GM18498 (cell line): ENCODE results near the gene CACNB1.
A peak's percentile ranks its signal among the peaks of the same experiment; 100 is the strongest.
"Not testable (repeated sequence)": the region's sequence is repeated elsewhere in the genome, so short reads cannot be mapped to it uniquely, and the experiment has no call there.

Experiments
- ATAC-seq: cut with Tn5 transposase; IDR thresholded peaks from one replicate; pipeline ENCODE4 v1.9.1; 2021; ENCODE audit warnings: mild to moderate bottlenecking, moderate library complexity; ENCODE audit not compliant: unreplicated experiment

CACNB1 gene

DNA sequence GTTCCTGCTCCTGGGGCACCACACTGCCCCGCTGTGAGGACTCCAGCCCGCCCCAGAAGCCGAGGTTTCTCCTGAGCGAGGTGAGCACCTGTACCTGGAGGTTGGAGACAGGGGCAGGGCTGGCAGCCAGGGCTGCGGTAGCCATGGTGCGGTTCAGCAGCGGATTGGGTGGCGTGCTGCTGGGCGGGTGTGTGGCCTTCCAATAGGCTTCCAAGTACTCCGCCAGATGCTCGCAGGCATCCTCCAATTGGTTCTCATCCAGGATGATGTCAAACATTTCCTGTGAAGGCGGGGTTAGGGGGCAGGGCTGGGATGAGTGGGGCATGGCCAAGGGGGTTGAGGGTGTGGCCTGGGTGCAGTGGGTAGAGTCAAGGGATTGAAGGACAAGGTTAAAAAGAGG is 20.2 kb downstream of the CACNB1 start:
- ATAC-seq: no peak

DNA sequence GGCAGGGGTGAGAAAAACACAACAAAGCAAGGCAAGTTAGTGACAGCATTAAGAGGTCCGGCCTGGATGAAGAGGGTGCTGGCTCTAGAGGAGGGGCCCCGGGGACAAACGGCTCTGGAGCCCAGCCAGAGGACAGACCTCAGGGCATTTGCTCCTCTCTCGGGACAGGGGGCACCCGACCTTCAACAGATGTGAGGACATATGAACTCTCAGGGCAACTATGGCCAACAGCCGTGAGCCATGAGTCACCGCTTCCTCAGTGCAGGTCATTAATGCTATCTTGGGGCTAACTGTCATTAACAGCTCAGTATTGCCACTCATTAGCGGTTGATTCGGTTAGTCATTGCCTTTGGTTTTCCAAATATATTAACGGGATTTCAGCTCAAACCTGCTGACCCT is 21.8 kb downstream of the CACNB1 start:
- ATAC-seq: no peak

DNA sequence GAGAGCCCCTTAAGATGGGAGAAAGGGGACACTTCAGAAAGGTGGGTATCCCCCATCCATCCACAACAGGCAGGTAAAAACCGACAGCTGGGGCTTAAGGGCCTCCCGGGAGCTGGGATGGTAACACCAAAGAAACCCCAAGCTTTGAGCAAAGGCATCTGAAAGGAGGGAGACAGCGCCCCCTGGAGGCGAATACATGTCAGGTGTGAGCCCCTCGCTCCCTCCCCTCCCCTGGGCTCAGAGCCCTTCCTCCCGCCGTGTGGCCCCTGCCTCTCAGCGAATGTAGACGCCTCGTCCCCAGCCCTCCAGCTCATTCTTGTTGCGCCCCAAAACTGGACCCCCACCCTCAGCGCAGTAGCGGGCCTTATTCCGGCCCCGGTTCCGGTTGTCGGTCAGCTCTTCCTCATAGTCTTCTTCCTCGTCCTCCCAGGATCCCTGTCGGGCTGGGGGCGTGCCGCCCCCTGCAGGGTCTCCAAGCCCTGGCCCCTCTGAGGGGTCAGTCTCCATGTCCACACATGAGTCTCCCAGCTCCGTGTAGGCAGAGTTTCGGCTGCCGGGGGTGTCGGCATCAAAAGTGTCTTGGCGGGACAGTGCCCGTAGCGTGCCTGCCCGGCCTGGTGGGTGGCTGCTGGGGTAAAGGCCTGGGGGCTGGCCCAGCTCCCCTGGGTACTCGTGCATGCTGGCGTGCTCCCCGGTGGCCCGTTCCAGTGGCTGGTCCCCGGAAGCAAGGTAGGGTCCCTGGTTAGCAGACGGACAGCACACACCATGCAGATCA is 22.4 kb downstream of the CACNB1 start:
- ATAC-seq: no peak

DNA sequence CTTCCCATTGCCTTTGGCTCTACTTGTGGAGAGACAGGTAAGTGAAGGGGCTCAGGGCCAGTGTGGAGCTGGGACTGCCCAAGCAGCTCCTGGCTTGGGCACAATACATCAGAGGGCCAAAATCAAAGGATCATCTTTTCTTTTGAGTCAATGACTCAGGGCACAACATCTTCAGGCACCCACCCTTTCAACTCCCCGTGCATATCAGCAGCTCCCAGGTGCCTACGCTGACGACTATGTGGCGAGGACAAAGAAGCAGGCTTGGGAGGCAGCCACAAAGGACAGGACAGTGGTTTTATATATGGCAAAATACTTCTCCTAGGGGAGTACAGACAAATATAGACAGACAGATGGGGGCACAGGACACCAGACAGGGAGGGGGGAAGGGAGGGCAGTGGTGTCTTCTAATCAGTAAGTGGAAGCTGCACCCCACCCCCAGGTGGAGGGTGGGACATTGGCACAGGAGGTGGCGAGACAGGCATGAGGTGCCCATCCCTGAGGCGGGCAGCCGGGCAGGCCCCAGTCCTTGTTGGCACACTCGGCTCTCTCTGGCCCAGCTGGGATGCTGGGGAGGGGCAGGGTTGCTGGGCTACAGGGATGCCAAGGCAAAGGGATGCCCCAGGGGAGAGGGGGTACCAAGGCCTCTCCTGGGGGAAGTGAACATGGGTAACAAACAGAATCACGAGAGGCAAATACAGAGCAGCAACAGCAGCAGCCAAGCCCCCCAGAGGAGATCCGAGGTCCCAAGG is 23.8 kb downstream of the CACNB1 start:
- ATAC-seq: no peak

DNA sequence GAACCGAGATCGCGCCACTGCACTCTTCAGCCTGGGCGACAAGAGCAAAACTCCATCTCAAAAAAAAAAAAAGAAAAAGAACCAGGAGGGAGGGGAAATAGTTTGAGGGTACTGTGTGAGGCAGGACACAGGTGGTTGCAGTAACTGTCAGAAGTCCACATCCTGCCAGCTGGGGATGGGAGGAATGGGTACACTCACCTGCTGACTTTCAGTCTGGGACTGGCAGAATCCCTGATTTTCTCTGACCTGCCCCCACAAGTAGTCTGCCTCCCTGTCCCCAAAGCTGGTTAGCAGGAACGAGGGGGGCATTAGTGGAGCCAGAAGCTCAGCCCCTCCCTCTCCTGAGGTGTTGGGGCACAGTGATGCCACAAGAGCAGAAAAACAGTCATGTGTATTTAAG is 24.4 kb downstream of the CACNB1 start:
- no peak for ATAC-seq

DNA sequence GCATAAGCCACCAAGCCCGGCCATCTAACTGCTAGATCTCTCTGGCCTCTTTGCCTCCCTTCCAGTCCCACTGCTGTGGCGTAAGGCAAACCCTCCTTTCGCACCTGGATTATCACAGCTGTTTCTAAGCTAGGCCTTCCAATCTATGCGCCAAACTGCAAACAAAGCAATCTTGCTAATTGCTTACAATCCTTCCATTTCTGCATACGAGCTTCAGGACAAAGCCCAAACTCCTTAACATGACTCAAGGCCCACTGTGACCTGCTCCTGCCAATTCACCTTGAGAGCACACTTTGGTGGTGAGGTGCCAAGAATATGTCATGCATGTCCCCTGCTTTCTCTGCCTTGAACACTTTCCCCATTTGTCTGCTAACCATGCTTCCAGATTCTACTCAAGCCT is 25.5 kb downstream of the CACNB1 start:
- ATAC-seq: no peak

DNA sequence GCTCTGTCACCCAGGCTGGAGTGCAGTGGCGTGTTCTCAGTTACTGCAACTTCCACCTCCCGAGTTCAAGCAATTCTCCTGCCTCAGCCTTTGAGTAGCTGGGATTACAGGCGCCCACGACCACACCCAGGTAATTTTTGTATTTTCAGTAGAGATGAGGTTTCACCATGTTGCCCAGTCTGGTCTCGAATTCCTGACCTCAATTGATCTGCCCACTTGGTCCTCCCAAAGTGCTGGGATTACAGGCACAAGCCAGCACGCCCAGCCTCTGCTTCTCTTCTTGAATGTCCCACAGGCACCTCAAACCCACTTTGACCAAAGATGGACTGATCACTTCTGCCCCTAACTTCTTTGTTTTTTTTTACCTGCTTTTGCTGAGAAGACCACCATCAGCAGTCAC is 26.9 kb downstream of the CACNB1 start:
- ATAC-seq: no peak

DNA sequence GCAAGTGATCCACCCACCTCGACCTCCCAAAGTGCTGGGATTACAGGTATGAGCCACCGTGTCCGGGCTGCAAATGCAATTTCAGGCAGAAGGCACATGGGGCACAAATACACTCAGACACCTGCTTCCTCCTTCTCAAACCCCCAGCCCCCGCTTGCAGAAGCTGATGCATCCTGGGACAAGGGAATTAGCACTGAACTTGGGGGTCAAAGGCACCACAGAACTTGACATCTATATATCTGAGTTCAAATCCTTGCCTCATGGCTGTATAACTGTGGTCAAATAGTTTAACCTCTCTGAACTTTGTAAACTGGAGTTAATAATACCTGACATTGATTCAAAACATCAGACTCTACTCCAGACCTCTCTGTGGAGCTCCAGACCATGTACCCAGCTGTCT is 27.4 kb downstream of the CACNB1 start:
- no peak for ATAC-seq

DNA sequence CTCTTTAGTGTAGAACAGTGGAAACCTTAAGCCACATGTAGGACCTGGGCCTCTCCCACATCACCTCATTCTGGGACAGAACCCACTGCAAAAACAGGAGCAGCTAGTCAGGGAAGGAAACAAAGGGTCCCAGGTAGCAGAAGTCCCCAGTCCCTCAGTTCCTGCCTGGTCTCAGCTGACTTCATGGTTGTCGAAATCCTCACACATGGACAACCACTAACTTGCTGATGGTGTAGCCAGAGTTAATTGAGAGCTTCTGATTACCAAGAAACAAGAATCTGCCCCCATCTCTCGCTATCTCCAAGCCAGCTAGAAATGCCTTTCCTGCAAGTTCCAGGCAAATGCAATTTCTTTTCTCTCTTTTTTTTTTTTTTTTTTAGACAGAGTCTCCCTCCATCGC is 28.0 kb downstream of the CACNB1 start:
- ATAC-seq: no peak

DNA sequence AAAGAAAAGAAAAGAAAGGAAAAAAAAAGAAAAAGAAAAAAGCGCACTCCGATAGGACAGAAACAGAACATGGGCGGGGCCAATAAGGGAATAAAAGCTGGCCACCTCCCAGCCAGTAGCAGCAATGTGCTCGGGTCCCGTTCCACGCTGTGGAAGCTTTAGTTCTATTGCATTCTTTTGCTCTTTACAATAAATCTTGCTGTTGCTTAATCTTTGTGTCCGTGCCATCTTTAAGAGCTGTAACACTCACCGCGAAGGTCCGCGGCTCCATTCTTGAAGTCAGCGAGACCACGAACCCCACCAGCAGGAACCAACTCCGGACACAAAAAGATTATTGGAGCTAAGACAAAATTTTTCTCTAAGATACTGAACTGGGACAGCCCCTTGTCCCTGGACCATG is 28.4 kb downstream of the CACNB1 start:
- ATAC-seq: no peak

DNA sequence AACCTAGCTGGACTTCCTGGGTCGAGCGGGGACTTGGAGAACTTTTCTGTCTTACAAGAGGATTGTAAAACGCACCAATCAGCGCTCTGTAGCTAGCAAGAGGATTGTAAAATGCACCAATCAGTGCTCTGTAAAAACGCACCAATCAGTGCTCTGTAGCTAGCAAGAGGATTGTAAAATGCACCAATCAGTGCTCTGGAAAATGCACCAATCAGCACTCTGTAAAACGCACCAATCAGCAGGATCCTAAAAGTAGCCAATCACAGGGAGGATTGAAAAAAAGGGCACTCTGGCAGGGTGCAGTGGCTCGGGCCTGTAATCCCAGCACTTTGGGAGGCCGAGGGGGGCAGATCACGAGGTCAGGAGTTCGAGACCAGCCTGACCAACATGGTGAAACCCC is 29.0 kb downstream of the CACNB1 start:
- ATAC-seq: not testable (repeated sequence)

DNA sequence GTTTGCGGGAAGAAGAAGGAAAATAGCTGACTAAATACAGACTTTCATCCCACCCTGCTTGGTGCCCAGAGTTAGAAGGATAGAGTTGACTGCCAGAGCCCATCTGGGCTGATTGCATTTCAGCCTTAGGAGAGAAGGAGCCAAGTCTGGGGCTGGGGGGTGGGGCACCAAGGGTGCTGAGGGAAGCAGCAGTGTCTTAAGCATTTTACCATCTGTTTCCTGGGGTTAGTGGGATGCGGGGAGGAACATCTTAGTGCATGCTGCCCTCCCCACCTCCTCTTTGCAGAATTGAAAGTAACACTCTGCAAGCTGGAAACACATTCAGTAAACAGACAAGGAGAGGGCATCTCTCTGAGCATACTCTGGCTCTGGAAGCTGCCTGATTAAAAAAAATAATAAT is 30.0 kb downstream of the CACNB1 start:
- ATAC-seq: no peak

DNA sequence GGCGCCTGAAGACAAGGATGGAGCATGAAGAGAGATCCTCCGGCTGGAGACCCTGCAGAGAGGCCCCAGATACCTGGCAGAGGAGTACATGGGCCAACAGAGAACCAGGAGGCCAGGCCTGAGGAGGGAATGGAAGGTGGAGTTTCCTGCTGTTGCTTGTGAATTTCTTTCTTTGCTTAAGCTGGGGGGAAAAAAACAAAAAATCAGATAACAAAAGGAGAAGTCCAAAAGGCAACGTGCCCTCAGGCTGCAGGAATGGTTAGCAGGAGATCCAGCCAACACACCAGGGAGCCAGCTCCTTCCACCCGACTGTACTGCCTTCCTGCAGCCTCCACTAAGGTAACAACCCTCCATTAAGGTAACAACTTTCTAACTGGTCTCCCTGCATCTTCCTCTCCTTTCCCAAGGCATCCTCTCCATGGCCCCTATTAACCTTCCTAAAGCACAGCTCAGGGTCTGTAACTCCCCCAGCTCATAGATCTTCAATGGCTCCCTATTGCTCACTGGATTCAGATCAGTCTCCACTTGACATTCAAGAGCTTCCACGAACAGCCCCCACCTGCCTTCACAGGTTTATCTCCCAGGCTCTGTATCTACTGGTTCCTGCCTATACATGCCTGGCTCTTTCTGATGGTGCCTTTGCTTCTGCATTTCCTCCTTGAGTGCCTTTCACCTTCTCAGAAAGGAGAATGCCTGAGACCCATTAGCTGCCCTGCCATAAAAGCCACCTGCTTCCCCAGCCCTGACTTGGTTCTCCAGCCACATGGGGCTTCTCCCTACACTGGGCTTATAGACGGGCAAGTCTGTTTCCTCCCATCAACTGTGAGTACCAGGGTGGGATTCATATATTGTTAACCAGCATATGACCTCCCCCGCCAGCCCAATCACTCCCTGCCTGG is 30.8 kb downstream of the CACNB1 start:
- no peak for ATAC-seq

DNA sequence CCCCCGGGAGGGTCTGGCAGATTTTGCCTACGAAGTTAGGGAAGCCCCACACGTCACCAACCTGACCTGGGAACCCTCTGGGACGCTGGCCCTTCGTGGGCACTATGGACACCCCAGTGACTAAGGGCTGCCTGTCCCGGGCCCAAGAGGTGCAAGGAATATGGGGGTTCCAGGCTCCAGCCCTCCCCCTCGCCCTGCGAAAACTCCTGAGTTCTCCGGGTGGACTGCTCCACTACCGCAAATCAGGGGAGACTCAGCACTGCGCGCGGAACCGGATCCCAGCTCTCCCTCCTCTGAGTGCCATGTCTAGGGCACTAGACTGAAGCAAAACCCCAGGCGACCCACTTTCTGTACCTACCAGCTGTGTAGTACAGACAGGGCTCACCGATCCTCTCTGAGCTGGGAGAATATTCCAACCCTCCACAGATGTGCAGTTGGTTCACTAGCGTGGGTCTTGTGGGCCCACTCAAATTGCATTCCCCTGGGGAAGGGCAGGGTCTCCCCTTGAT is 31.6 kb downstream of the CACNB1 start, which contains the start of gene ARL5C:
TSS of gene ARL5C (minus strand) at position 321 of the 509 bp plus-strand sequence. CDS start 401 bp downstream, outside the sequence.
- no peak for ATAC-seq

DNA sequence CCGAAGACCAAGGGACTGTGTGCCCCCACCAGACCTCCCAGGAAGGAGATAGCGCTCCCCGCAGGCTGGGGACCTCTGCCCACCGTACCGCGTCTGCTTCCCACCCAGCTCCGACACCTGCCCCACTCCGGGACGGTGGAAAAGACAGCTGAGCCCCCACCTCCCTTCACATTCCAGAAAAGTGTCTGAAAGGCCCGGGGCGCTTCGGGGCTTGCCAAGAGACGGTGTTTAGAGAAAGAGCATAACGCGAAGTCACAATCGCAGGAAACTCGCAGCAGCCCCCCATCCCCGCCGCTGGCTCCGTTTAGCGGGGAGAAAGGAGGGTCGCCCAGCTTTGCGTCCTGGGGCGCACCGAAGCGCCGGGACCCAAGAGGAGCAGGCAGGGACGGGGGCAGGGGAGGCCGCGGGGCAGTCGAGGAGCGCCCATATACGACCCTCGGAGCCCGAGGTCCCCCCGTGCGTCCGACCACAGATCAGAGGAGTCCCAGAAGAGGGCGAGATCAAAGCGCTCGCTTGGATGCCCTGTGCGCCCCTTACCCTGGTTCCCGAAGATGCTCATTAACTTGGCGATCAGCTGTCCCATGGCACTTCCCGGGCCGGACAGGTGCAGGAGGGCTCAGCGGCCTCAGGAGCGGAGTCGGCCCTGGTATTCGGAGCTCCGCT is 32.2 kb downstream of the CACNB1 start:
- ATAC-seq: no peak

DNA sequence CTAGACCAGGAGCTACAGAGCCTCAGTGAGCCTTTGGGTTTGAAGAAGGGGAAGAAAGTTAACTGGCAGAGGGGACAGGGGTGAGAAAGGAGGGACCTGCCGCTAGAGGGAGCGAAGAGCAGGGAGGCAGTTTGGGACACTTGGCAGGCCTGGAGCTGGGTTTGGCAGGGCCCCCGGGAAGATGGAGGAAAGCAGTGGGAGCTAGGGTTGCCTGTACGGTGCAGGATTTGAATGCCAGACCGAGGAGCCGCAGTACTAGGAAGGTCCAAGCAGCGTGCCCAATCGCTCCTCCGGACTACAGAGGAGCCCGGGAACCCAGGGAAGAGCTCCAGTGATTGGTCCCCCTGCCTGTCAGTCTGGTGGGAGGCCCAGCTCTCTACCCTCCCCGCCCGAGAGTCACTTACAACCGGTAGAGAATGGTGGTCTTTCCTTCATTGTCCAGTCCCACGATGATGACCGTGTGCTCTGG is 32.8 kb downstream of the CACNB1 start:
- ATAC-seq: peak; percentile 87

DNA sequence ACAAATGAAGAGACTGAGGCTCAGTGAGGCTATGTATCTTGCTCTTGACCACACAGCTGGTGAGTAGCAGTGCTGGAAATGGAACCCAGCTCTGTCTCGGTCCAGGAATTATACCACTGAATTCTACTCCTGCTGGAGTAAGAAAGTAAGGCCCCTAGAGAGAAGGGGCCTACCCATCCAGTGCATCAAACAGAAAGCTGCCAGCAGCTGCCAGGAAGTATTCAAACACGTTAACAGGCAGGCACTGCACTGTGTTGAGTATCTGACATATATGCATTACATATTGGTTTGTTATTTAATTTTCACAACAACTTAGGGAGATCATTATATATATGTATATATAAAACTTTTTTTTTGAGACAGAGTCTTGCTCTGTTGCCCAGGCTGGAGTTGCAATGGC is 35.5 kb downstream of the CACNB1 start:
- no peak for ATAC-seq

DNA sequence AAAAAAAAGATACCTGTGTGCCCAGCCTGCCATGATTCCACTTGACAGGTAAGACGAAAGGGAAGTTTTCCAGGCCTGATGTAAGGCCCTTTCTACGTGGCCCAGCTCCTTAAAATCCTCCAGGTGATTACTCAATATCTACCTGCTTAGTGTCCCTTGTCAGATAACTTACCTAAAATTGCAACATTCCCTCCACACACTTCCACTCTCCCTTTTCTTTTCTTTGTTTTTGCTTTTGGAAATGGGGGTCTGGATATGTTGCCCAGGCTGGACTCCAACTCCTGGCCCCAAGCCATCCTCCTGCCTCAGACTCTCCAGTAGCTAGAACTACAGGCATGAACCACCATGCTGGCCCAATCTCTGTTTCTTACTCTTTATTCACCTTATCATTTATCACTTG is 38.8 kb downstream of the CACNB1 start:
- ATAC-seq: no peak

DNA sequence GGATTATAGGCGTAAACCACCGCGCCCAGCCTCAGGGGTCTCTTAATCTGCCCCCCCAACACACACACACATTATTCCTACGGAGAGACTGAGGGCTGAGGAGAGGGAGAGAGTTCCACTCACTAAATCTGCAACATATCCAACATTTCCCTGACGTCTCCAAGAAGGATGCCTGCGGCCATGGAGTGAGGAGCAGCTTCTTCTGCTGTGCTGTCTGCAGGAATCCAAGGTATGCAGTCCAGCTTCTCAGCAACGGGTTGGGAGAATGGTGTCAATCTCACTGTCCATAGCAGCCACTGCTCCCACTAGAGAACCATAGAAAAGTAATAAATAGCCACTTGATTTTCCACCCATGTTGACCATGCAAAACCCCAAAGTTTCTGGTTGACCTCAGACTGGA is 41.0 kb downstream of the CACNB1 start:
- ATAC-seq: no peak

DNA sequence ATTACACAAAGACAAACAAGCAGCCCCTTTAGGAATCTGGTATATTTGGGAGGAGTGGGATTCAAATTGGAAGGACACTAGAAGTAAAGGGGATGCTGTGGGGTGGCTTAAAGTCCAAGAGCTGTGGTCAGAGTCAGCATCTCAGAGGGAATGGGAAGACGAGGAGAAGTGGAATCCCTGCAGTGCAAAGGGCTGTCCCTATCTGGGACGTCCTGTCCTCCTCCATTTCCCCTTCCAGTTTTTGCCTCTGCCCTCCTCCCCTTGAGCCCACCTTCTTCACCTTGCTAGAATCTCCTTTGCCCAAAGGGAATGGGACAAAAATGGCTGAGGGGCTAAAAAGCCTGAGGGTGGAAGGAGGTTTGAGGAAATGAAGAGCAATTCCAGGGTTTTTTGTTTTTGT is 41.8 kb downstream of the CACNB1 start:
- no peak for ATAC-seq
